Left lung (tissue), 10 donors: ENCODE measurements around the gene MGAT3. TPM values are rescaled to one million over a fixed set of nuclear protein-coding genes. Genes with fewer than 3 reads are reported as not detected.

ENCODE experiments used
- ATAC-seq: fragments of 200-7000 bp; cut with Tn5 transposase; one replicate; pipeline ENCODE4 v1.9.1; 2020; ENCODE audit warnings: moderate library complexity
- DNase-seq, 4 donors: peaks; one replicate each; pipeline ENCODE4 v3.0.0-alpha.2; 2013 to 2020
- H3K27ac ChIP-seq, 2 donors: fragments of 200-600 bp; sonication (generic) in 1 of 2; one replicate each; pipeline versions ENCODE4 v1.5.0 to v1.8.0; 2020 to 2021
- H3K27me3 ChIP-seq, 2 donors: fragments of 200-600 bp; sonication (generic) in 1 of 2; one replicate each; pipeline versions ENCODE4 v1.5.0 to v1.8.0; 2020 to 2021
- H3K36me3 ChIP-seq, 2 donors: fragments of 200-600 bp; sonication (generic) in 1 of 2; one replicate each; pipeline versions ENCODE4 v1.5.0 to v1.8.0; 2020 to 2021
- H3K4me1 ChIP-seq, 2 donors: fragments of 200-600 bp; one replicate each; pipeline ENCODE4 v1.8.0; 2021
- H3K4me3 ChIP-seq, 2 donors: fragments of 200-600 bp; sonication (generic) in 1 of 2; one replicate each; pipeline versions ENCODE4 v1.5.0 to v1.8.0; 2020 to 2021; ENCODE audit warnings: mild to moderate bottlenecking in 1 of 2
- H3K9me3 ChIP-seq, 2 donors: fragments of 200-600 bp; sonication (generic) in 1 of 2; one replicate each; pipeline versions ENCODE4 v1.5.0 to v1.8.0; 2020 to 2021
- CTCF ChIP-seq, 2 donors: fragments of 200-600 bp; sonication (generic) in 1 of 2; IDR thresholded peaks; one replicate each; pipeline versions ENCODE4 v1.5.0 to v1.8.0; 2021; ENCODE audit warnings: antibody characterized with exemption in 2 of 2
- intact Hi-C, 2 donors: fragments of 100-400 bp; cut with DNase I; formaldehyde crosslinking; loops; one replicate each; pipeline versions ENCODE4 v1.11.2 to v1.14.2; 2022
- polyA plus RNA-seq, 6 donors: library from polyadenylated mRNA; unstranded; fragments of 120-200 nt; gene quantifications; one replicate each; pipeline ENCODE4 v1.2.1, GENCODE V29; 2013; ENCODE audit not compliant: insufficient read length in 6 of 6
- total RNA-seq, 2 donors: library from RNA; stranded (reverse); fragmentation: NEBNext Ultra II Directional; extraction: Animal tissue kit (Norgen Biotek cat#: 25700); gene quantifications; one replicate each; pipeline ENCODE4 v1.2.1, GENCODE V29; 2021
- donor health status: DM: no; HTN: yes; CAD: no.
- donor health status: DM: no; HTN: no; CAD: no.

Gene MGAT3
- total and polyA plus RNA-seq, 8 donors, result 6.7 to 21.2 (median 13.4) TPM

DNA sequence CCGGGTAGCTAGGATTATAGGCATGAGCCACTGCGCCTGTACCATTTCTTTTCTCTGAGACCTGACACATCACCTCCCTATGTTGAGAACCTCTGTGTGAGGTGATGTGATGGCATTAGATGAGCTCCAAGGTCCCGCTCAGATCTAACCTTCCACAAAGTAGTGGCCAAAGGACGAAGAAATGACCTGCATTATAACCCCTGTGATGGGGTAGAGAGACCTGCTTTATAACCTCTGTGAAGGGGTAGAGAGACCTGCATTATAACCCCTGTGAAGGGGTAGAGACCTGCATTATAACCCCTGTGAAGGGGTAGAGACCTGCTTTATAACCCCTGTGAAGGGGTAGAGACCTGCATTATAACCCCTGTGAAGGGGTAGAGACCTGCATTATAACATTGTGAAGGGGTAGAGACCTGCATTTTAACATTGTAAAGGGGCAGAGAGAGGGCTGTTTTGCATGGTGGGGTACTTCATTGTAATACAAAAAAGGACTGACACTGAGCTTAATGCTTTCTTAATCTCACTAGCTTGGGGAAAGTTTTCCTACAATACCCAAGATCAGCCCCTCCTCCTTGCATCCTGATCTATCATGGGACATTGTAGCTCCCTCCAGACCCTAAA is 53.8 kb downstream of the MGAT3 start:
- DNase-seq (no peak), ATAC-seq (no peak)
- intact Hi-C loops, result no loop called here
- Histone ChIP-seq H3K4me1 (peaks cover 0 to 10% of the 10 kb centered on the region in 2 donors), H3K36me3 (peaks cover 0 to 100% of the 10 kb centered on the region in 2 donors), H3K27me3 (no peaks in the 10 kb centered on the region), H3K9me3 (no peaks in the 10 kb centered on the region), H3K4me3 (no peak overlapping the region), H3K27ac (no peak overlapping the region)
- no peak for TF ChIP-seq CTCF (IDR thresholded peaks at IDR 0.05)

DNA sequence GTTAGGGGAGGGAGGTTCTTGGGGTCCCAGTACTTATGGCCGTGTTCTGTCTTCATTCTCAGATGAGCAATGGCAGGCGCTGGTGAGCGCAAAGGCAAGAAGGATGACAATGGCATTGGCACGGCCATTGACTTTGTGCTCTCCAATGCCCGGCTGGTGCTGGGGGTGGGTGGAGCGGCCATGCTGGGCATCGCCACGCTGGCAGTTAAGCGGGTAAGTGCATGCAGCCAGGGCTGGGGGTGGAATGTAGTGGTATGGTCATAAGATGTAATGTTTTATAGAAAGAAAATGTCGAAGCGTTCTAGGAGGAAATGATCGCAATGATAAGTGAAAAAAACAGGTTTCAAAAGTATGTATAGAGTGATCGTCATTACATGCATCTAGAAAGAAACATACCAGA is 54.4 kb downstream of the MGAT3 start:
- peak in 1 of 4 donors; percentile 34 for DNase-seq
- Histone ChIP-seq H3K4me3 (no peak overlapping the region), H3K9me3 (no peaks in the 10 kb centered on the region), H3K36me3 (peaks cover 0 to 100% of the 10 kb centered on the region in 2 donors), H3K4me1 (peaks cover 0 to 10% of the 10 kb centered on the region in 2 donors), H3K27ac (no peak overlapping the region), H3K27me3 (no peaks in the 10 kb centered on the region)
- no peak for TF ChIP-seq CTCF (IDR thresholded peaks at IDR 0.05)
- ATAC-seq, result no peak
- intact Hi-C loops, result no loop called here

DNA sequence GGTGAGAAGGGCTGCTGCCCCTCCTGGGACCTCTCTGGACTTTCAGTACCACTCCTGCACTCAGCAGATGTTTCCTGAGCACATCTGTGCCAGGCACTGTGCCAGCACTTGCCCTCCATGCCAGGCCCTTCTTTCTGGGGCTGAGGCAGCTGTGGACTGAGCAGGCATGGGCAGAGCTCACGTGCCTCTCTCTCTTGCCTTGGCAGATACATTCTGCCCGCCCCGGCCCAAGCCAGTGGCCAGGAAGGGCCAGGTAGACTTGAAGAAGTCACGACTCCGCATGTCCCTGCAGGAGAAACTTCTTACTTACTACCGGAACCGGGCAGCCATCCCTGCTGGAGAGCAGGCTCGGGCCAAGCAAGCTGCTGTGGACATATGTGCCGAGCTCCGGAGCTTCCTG is 55.2 kb downstream of the MGAT3 start:
- peaks cover 0 to 99% of the 10 kb centered on the region in 2 donors for H3K36me3 ChIP-seq
- intact Hi-C loops, result no loop called here

GRCh38 chr22:39513791-39514190 is 57.0 kb downstream of the MGAT3 start:
- intact Hi-C loops, result no loop called here
- H3K4me1 ChIP-seq, result peaks cover 3 to 21% of the 10 kb centered on the region in 2 donors
- H3K4me3 ChIP-seq, result no peak overlapping the region
- no peak for ATAC-seq
- H3K27me3 ChIP-seq, result no peaks in the 10 kb centered on the region
- peaks cover 0 to 81% of the 10 kb centered on the region in 2 donors for H3K36me3 ChIP-seq
- no peaks in the 10 kb centered on the region for H3K9me3 ChIP-seq
- H3K27ac ChIP-seq, result no peak overlapping the region
- no peak for TF ChIP-seq CTCF (IDR thresholded peaks at IDR 0.05)
- peak in 1 of 4 donors; percentile 61 for DNase-seq

More for the DNA sequence above, 55.2 kb downstream of the MGAT3 start:
- no peak for ATAC-seq
- Histone ChIP-seq H3K27ac (no peak overlapping the region), H3K9me3 (no peaks in the 10 kb centered on the region), H3K4me1 (peaks cover 0 to 10% of the 10 kb centered on the region in 2 donors), H3K27me3 (no peaks in the 10 kb centered on the region), H3K4me3 (no peak overlapping the region)
- DNase-seq, result peak in 1 of 4 donors; percentile 57
- TF ChIP-seq CTCF (IDR thresholded peaks at IDR 0.05), result no peak

GRCh38 chr22:39514373-39514973 is 57.7 kb downstream of the MGAT3 start:
- DNase-seq (peak in 1 of 4 donors; percentile 54), ATAC-seq (peak; percentile 53)
- Histone ChIP-seq H3K27me3 (no peaks in the 10 kb centered on the region), H3K36me3 (peaks cover 0 to 75% of the 10 kb centered on the region in 2 donors), H3K4me3 (no peak overlapping the region), H3K4me1 (peaks cover 8 to 28% of the 10 kb centered on the region in 2 donors), H3K27ac (no peak overlapping the region), H3K9me3 (no peaks in the 10 kb centered on the region)
- intact Hi-C loops, result no loop called here
- TF ChIP-seq CTCF (IDR thresholded peaks at IDR 0.05), result peak; percentile 53 to 58
